ENCODE measurements around the gene RPP14.
A peak's percentile ranks its signal among the peaks of the same experiment; 100 is the strongest.

RPP14 gene

DNA sequence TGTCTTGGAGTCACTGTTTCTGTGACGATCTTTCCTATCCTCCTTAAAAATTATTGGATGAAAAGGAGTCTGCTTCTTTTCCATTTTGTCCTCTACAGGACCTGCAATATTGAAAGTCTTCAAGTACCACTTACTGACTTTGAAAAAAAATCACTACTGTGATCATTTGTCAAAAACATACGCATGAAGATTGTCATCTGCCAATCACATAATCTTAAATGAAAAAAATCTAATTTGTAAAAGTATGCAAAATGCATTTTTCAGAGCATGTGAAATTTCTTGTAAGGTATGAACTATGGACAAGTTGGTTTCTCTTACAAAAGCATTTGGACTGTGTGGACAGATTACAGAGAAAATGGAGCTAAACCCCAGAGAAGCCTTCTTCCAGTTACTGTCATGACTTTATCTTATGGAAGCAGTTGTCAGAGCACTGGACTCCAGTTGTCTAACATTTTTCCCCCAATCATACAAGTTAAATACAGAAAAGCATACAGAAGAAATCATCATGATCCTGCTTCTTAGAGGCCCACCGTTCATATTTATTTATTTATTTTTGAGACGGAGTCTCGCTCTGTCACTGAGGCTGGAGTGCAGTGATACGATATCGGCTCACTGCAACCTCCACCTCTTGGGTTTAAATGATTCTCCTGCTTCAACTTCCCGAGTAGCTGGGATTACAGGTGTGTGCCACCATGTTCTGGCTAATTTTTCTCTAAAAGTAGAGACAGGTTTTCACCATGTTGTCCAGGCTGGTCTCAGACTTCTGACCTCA, 23.3 kb downstream of the RPP14 start:
- ATAC-seq, result no peak
- no peak for TF ChIP-seq ZNF565 (CRISPR knock-in tag; conservative IDR thresholded peaks at IDR 0.05; ENCODE audit: low read depth)
- no peak for TF ChIP-seq OSR1 (CRISPR knock-in tag; IDR thresholded peaks at IDR 0.05)
- TF ChIP-seq ZNF70 (CRISPR knock-in tag; IDR thresholded peaks at IDR 0.05), result no peak
- TF ChIP-seq ISL1 (CRISPR knock-in tag; IDR thresholded peaks at IDR 0.05), result no peak

DNA sequence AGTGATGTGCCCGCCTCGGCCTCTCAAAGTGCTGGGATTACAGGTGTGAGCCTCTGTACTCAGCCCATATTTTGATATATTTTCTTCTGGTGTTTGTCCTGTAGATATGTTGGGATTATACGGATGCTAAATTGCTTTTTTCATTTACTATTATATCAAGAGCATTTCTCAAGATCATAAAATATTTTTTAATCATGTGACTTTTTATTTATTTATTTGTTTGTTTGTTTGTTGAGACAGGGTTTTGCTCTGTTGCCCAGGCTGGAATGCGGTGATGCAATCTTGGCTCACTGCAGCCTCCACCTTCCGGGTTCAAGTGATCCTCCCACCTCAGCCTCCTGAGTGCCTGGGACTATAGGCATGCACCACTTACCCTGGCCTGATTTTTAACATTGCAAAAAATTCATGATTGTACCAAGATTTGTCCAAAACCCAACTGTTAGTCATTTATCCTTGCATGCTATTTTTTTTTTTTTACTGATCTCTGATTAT, 23.9 kb downstream of the RPP14 start:
- no peak for TF ChIP-seq ZC3H10 (CRISPR knock-in tag; IDR thresholded peaks at IDR 0.05)
- no peak for ATAC-seq

DNA sequence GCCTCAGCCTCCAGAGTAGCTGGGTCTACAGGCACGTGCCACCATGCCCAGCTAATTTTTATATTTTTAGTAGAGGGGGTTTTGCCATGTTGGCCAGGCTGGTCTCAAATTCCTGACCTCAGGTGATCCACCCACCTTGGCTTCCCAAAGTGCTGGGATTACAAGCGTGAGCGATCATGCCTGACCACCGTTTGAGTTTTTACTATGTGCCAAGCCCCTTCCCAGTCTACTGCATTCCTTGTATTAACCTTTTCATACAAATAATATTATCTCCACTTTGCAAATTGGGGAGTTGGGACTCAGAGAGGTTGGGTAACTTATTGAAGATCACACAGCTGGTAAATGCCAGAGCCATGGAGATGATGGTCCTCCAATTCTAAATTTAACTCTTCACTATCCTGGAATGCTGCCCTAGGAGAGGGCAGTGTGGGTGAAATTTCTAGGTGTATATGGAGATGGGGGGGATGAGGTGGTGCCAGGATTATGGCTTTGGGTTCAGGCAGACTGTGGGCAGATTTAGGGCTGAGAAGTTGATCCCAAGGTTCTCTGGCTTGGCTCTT, 25.6 kb downstream of the RPP14 start:
- no peak for ATAC-seq
- TF ChIP-seq CSDC2 (CRISPR knock-in tag; IDR thresholded peaks at IDR 0.05) (no peak), PPARA (CRISPR knock-in tag; IDR thresholded peaks at IDR 0.05; ENCODE audit: borderline replicate concordance) (no peak), TOX (CRISPR knock-in tag; IDR thresholded peaks at IDR 0.05; ENCODE audit: borderline replicate concordance) (no peak), ARNTL (CRISPR knock-in tag; IDR thresholded peaks at IDR 0.05; ENCODE audit: borderline replicate concordance, low read depth) (no peak), RARB (CRISPR knock-in tag; IDR thresholded peaks at IDR 0.05) (no peak), OSR1 (CRISPR knock-in tag; IDR thresholded peaks at IDR 0.05) (no peak), ZFP3 (CRISPR knock-in tag; IDR thresholded peaks at IDR 0.05) (no peak), BACH2 (CRISPR knock-in tag; IDR thresholded peaks at IDR 0.05; ENCODE audit: borderline replicate concordance) (no peak), SNAI2 (CRISPR knock-in tag; IDR thresholded peaks at IDR 0.05) (no peak), ISL1 (CRISPR knock-in tag; IDR thresholded peaks at IDR 0.05) (no peak)
- TF ChIP-seq, protein P1, sequence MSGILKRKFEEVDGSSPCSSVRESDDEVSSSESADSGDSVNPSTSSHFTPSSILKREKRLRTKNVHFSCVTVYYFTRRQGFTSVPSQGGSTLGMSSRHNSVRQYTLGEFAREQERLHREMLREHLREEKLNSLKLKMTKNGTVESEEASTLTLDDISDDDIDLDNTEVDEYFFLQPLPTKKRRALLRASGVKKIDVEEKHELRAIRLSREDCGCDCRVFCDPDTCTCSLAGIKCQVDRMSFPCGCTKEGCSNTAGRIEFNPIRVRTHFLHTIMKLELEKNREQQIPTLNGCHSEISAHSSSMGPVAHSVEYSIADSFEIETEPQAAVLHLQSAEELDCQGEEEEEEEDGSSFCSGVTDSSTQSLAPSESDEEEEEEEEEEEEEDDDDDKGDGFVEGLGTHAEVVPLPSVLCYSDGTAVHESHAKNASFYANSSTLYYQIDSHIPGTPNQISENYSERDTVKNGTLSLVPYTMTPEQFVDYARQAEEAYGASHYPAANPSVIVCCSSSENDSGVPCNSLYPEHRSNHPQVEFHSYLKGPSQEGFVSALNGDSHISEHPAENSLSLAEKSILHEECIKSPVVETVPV (CRISPR knock-in tag; IDR thresholded peaks at IDR 0.05), result no peak

DNA sequence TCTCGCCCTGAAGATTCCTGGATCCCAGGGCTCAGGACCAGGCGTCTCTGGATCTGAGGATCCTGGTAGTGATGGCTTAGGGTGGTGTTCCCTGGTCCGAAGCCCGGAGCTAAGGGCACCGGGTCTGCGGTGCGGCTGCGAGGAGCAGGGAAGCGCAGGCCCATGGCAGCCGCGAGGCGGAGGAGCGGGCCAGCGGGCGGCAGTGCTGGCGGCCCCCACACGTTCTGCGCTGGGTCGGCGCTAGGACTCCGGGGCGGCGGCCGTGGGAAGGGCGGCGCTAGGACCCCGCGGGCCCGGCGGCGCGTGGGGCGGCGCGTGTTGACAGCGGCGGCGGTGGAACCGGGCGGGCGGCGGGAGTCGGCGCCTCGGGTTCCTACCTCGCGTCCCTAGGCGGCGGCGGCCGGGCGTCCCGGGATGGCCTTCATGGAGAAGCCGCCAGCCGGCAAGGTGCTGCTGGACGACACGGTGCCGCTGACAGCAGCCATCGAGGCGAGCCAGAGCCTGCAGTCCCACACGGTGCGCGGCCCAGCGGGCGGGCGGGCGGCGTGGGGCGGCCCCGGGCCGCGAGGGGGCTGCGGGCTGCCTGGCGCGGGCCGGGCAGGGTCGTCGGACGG, 26.6 kb downstream of the RPP14 start, which contains the start of gene PXK:
Gene PXK (plus strand): TSS at position 318 of the 614 bp plus-strand sequence. CDS start 97 bp downstream, at position 415.
- TF ChIP-seq CSDC2 (CRISPR knock-in tag; IDR thresholded peaks at IDR 0.05), result 0 out of 2 replicates have a peak, but pooled peaks have one; percentile 64
- TF ChIP-seq, protein P2, sequence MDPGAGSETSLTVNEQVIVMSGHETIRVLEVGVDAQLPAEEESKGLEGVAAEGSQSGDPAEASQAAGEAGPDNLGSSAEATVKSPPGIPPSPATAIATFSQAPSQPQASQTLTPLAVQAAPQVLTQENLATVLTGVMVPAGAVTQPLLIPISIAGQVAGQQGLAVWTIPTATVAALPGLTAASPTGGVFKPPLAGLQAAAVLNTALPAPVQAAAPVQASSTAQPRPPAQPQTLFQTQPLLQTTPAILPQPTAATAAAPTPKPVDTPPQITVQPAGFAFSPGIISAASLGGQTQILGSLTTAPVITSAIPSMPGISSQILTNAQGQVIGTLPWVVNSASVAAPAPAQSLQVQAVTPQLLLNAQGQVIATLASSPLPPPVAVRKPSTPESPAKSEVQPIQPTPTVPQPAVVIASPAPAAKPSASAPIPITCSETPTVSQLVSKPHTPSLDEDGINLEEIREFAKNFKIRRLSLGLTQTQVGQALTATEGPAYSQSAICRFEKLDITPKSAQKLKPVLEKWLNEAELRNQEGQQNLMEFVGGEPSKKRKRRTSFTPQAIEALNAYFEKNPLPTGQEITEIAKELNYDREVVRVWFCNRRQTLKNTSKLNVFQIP (CRISPR knock-in tag; IDR thresholded peaks at IDR 0.05; ENCODE audit: borderline replicate concordance, low read depth), result no peak
- TF ChIP-seq PPARA (CRISPR knock-in tag; IDR thresholded peaks at IDR 0.05; ENCODE audit: borderline replicate concordance), result no peak
- no peak for TF ChIP-seq ISL1 (CRISPR knock-in tag; IDR thresholded peaks at IDR 0.05)
- TF ChIP-seq, protein P3, sequence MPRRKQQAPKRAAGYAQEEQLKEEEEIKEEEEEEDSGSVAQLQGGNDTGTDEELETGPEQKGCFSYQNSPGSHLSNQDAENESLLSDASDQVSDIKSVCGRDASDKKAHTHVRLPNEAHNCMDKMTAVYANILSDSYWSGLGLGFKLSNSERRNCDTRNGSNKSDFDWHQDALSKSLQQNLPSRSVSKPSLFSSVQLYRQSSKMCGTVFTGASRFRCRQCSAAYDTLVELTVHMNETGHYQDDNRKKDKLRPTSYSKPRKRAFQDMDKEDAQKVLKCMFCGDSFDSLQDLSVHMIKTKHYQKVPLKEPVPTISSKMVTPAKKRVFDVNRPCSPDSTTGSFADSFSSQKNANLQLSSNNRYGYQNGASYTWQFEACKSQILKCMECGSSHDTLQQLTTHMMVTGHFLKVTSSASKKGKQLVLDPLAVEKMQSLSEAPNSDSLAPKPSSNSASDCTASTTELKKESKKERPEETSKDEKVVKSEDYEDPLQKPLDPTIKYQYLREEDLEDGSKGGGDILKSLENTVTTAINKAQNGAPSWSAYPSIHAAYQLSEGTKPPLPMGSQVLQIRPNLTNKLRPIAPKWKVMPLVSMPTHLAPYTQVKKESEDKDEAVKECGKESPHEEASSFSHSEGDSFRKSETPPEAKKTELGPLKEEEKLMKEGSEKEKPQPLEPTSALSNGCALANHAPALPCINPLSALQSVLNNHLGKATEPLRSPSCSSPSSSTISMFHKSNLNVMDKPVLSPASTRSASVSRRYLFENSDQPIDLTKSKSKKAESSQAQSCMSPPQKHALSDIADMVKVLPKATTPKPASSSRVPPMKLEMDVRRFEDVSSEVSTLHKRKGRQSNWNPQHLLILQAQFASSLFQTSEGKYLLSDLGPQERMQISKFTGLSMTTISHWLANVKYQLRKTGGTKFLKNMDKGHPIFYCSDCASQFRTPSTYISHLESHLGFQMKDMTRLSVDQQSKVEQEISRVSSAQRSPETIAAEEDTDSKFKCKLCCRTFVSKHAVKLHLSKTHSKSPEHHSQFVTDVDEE (CRISPR knock-in tag; IDR thresholded peaks at IDR 0.05), result peak; percentile 59; the same call in 1 of the 2 replicates

DNA sequence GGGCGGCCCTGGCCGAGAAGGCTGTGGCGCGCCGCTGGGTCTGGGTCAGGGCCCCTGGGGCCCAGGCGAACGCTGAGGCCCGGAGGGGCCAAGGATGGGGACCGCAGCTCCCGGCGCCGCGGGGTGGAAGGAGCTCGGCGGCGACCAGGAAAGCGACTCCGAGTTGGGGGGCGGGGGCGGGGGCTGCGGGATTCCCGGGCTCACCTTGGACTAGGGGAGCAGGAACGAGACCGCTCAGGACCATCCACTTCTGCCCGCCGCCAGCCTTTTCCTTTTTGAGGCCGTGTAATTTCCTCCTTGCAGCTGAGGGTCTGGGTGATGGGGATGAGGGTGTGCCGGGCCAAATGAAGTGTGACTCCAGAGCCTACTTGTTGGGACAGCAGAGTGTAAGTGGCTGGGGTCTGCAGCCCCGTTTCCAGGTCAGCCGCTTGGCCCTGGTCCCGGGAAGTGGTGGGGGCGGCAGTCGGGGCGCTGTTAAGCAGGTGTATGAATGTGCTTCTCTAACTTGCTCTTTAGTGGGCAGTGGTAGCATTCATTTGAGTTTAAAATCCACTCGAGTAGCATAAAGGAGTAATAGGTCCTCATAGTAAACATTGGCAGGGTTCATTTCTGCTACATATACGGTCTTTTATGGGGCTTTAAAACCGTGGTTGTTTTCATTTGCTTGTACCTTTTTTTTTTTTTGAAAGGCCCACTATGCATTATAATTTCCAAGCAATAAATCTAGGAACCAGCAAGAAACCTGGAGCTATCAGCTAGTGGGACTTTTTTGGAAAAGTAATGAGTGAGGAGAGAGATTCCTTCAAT, 27.4 kb downstream of the RPP14 start:
- TF ChIP-seq TOX (CRISPR knock-in tag; IDR thresholded peaks at IDR 0.05; ENCODE audit: borderline replicate concordance) (no peak), BACH2 (CRISPR knock-in tag; IDR thresholded peaks at IDR 0.05; ENCODE audit: borderline replicate concordance) (no peak), RARB (CRISPR knock-in tag; IDR thresholded peaks at IDR 0.05) (no peak), ZNF565 (CRISPR knock-in tag; conservative IDR thresholded peaks at IDR 0.05; ENCODE audit: low read depth) (no peak), ISL1 (CRISPR knock-in tag; IDR thresholded peaks at IDR 0.05) (no peak), TCF4 (CRISPR knock-in tag; IDR thresholded peaks at IDR 0.05; ENCODE audit: borderline replicate concordance) (no peak), ZC3H10 (CRISPR knock-in tag; IDR thresholded peaks at IDR 0.05) (no peak), ESRRG (CRISPR knock-in tag; IDR thresholded peaks at IDR 0.05) (no peak), ZNF8 (CRISPR knock-in tag; IDR thresholded peaks at IDR 0.05) (no peak), ZNF70 (CRISPR knock-in tag; IDR thresholded peaks at IDR 0.05) (no peak), CSDC2 (CRISPR knock-in tag; IDR thresholded peaks at IDR 0.05) (no peak), ARNTL (CRISPR knock-in tag; IDR thresholded peaks at IDR 0.05; ENCODE audit: borderline replicate concordance, low read depth) (no peak), PPARA (CRISPR knock-in tag; IDR thresholded peaks at IDR 0.05; ENCODE audit: borderline replicate concordance) (no peak)
- TF ChIP-seq, protein P2 (CRISPR knock-in tag; IDR thresholded peaks at IDR 0.05; ENCODE audit: borderline replicate concordance, low read depth), result no peak
- ATAC-seq, result peak; percentile 71

More for the DNA sequence above, 26.6 kb downstream of the RPP14 start, which contains the start of gene PXK:
- ATAC-seq, result peak; percentile 89

Measured in SK-N-SH treated with all-trans-retinoic acid at 6 μM for 48 hours (cell line).